Measurements from ENCODE around the gene GALNS.

GRCh38 chr16:88770461-88771293 lies 86.1 kb downstream of the GALNS start:
- TF ChIP-seq NR2C2 (CRISPR knock-in tag; IDR thresholded peaks at IDR 0.05) (no peak), CTCF (IDR thresholded peaks at IDR 0.05) (no peak), FOXP4 (CRISPR knock-in tag; IDR thresholded peaks at IDR 0.05) (no peak), E2F1 (CRISPR knock-in tag; IDR thresholded peaks at IDR 0.05) (no peak), CREB1 (CRISPR knock-in tag; IDR thresholded peaks at IDR 0.05) (no peak), ATF3 (CRISPR knock-in tag; conservative IDR thresholded peaks at IDR 0.05) (no peak), ZBTB21 (CRISPR knock-in tag; IDR thresholded peaks at IDR 0.05; ENCODE audit: borderline replicate concordance) (no peak), ZNF121 (CRISPR knock-in tag; IDR thresholded peaks at IDR 0.05) (no peak), USF2 (CRISPR knock-in tag; IDR thresholded peaks at IDR 0.05) (no peak)
